Fibroblast of pulmonary artery (primary cell): ENCODE data around the gene SNAP91.
"Not testable (repeated sequence)": the region's sequence is repeated elsewhere in the genome, so short reads cannot be mapped to it uniquely, and the experiment has no call there.

Experiments
- DNase-seq: peaks from one replicate; pipeline ENCODE4 v3.0.0-alpha.2; 2010; ENCODE audit warnings: low read depth
- H3K4me3 ChIP-seq: replicated peaks from 2 replicates; pipeline ENCODE4 v1.5.1; 2011; ENCODE audit warnings: low read depth, mild to moderate bottlenecking, control low read depth, low read length, moderate library complexity
- TF ChIP-seq, protein P1 (sequence below): IDR thresholded peaks from 2 replicates; pipeline ENCODE4 v1.5.1; 2011; ENCODE audit warnings: mild to moderate bottlenecking, control low read depth, low read length, inconsistent platforms; ENCODE audit errors: missing control alignments

The SNAP91 gene

DNA sequence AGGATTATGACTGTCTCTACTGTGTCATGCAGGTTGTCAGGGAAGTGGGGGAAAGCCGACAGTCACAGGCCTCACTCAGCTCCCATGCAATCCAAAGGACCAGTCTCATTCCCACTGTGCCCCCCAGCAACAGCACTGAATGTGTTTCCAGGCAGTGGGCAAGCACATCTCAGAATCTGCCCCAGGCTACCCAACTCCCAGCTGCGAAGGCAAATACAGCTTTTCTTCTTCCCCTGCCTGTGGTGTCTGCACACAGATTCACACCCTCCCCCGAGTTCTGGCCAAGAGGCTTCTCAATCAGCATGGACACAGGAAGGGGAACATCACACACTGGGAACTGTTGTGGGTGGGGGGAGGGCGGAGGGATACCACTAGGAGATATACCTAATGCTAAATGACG, 75.3 kb downstream of the SNAP91 start:
- TF ChIP-seq, protein P1, sequence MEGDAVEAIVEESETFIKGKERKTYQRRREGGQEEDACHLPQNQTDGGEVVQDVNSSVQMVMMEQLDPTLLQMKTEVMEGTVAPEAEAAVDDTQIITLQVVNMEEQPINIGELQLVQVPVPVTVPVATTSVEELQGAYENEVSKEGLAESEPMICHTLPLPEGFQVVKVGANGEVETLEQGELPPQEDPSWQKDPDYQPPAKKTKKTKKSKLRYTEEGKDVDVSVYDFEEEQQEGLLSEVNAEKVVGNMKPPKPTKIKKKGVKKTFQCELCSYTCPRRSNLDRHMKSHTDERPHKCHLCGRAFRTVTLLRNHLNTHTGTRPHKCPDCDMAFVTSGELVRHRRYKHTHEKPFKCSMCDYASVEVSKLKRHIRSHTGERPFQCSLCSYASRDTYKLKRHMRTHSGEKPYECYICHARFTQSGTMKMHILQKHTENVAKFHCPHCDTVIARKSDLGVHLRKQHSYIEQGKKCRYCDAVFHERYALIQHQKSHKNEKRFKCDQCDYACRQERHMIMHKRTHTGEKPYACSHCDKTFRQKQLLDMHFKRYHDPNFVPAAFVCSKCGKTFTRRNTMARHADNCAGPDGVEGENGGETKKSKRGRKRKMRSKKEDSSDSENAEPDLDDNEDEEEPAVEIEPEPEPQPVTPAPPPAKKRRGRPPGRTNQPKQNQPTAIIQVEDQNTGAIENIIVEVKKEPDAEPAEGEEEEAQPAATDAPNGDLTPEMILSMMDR: no peak
- H3K4me3 ChIP-seq: no peak overlapping the region
- DNase-seq: no peak

DNA sequence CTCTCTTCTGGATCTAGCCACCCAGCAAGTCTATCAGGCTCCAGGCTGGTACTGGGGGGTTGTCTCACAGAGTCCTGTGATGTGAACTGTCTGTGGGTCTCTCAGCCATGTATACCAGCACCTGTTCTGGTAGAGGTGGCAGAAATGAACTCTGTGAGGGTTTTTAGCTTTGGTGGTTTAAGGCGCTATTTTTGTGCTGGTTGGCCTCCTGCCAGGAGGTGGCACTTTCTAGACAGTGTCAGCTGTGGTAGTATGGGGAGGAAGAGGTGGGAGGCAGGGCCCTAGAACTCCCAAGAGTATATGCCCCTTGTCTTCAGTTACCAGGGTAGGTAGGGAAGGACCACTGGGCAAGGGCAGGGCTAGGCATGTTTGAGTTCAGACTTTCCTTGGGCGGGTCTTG, 75.8 kb downstream of the SNAP91 start:
- TF ChIP-seq, protein P1: no peak
- DNase-seq: no peak

DNA sequence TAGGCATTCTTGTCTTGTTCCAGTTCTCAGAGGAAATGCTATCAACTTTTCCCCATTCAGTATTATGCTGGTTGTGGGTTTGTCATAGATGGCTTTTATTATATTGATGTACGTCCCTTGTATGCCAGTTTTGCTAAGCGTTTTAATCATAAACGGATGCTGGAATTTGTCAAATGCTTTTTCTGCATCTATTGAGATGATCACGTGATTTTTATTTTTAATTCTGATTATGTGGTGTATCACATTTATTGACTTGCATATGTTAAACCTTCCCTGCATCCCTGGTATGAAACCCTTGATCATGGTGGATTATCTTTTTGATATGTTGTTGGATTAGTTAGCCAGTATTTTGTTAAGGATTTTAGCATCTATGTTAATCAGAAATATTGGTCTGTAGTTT, 79.0 kb downstream of the SNAP91 start:
- DNase-seq, H3K4me3 ChIP-seq: not testable (repeated sequence)

More for the DNA sequence above, 75.8 kb downstream of the SNAP91 start:
- H3K4me3 ChIP-seq: no peak overlapping the region

DNA sequence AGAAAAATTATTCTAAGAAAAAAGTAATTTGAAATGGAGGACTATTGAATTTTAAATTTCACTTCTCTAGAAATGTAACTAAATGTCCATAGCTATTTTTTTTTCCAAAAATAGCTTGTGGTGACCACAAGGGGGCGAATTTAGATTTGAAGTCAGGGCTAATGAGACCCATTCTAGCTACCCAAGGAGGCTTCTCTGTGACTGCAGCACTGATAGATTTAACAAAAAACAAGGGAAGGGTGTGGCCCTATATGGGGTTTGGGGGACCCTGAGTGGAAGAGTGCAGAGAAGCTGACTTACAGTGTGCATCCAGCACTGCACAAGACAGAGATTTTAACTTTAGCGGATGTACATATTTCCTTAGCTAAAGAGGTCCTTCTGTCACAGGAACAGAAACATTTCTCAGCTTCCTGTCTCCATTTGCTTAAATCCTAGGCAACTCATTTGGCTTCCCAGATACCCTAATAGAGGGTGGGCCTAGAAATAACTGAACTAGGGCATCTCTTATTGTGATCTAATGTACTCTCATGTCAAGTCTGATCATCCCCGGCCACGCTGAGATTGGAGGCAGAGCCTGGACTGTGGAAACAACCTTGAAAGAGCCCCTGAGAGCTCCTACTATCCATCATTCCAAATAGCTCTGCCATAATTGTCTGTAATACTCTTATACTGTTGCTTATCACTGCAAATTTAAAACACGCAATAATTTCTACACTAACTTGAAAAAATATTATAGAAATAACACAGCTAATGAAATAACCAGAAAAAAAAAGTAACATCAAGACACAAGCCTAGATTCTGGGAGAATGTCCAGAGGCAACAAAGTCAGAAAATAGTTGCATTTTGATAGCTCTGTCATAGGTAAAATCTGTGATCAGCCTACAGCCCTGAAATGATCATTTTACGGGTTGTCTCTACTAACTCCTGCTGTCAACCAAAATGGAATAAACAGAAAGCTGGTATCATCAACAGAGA, 93.6 kb downstream of the SNAP91 start:
- no peak overlapping the region for H3K4me3 ChIP-seq
- TF ChIP-seq, protein P1: peak; percentile 74
- peak; percentile 55 for DNase-seq

DNA sequence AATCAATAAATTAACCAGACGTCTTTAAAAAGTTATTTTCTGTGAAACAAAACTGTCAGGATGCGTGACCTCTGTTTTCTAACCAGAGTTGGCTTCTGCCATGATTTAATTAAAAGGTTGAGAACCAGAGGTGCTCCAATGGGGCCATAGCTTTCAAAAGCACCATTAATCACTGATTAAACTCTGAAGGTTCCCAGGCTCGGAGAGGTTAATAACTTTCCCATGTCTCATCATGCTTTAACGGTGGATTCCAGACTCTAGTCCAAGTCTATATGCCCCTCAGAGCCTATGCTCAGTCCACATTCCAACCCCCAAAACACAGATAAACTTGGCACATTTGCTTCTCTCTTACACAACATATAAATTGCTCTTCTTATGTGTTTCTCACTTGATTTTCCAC, 95.5 kb downstream of the SNAP91 start:
- no peak overlapping the region for H3K4me3 ChIP-seq
- TF ChIP-seq, protein P1: no peak
- DNase-seq: peak; percentile 13

DNA sequence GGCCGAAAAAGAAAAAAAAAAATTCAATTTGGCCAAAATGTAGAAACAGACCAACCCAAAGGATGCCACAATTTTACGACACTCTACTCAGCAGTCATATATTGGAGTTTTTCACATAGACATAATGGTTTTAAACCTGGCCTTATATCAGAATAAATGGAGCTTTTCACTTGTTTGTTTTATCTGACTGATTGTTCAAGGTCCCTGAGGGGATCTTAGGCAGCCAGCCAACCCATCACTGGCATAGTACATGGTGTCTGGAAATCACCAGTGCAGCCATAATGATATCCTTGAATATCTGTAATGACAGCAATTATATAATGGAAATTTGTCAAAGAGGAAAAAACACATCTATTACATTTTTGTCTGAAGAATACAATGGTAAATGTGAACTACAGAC, 99.7 kb downstream of the SNAP91 start:
- TF ChIP-seq, protein P1: no peak
- DNase-seq: no peak

DNA sequence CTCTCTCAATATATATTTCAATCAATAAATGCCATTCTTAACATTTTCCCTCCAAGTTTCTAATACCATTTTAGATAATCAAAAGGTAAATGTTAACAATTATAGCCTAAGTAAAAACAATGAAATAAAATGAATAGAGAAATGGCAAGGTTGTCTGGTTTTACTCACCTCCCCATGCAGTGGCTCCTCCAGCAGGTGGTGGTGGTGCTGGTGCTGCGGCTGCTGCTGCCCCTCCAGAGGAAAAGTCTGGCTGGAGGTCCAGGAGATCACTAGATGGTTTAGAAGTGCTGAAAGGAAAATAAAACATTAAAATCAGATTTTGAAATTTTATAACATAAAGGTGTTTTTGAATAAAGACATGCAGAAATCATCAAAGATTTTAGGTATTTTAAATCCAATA, 103.4 kb downstream of the SNAP91 start:
- TF ChIP-seq, protein P1: no peak
- DNase-seq: no peak
- H3K4me3 ChIP-seq: no peak overlapping the region

More for the DNA sequence above, 99.7 kb downstream of the SNAP91 start:
- H3K4me3 ChIP-seq: no peak overlapping the region
